ENCODE results near the gene MRPL1. TPM values are rescaled to one million over a fixed set of nuclear protein-coding genes. Genes with fewer than 3 reads are reported as not detected.

Gene MRPL1
- total RNA-seq, 1 donor from 2014 or later, result 28.2 TPM

DNA sequence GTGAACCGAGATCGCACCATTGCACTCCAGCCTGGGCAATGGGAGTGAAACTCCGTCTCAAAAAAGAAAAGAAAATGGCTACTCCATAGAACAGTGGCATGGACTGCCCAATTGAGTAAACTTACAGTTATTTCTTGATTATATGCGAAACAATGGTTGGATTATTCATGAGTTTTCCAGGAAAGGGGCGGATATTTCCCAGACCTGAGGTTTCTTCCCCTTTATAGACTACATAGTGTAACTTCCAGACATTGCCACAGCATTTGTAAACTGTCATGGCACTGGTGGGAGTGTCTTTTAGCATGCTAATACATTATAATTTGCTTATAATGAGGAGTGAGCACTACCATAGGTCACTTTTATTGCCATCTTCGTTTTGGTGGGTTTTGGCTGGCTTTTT lies 14.1 kb upstream of the MRPL1 start:
- no peaks in the 10 kb centered on the region for H3K27me3 Mint-ChIP-seq (ENCODE audit: unreplicated experiment)
- no peaks in the 10 kb centered on the region for H3K4me1 Mint-ChIP-seq (ENCODE audit: unreplicated experiment)
- TF ChIP-seq, protein P1, sequence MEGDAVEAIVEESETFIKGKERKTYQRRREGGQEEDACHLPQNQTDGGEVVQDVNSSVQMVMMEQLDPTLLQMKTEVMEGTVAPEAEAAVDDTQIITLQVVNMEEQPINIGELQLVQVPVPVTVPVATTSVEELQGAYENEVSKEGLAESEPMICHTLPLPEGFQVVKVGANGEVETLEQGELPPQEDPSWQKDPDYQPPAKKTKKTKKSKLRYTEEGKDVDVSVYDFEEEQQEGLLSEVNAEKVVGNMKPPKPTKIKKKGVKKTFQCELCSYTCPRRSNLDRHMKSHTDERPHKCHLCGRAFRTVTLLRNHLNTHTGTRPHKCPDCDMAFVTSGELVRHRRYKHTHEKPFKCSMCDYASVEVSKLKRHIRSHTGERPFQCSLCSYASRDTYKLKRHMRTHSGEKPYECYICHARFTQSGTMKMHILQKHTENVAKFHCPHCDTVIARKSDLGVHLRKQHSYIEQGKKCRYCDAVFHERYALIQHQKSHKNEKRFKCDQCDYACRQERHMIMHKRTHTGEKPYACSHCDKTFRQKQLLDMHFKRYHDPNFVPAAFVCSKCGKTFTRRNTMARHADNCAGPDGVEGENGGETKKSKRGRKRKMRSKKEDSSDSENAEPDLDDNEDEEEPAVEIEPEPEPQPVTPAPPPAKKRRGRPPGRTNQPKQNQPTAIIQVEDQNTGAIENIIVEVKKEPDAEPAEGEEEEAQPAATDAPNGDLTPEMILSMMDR (IDR thresholded peaks at IDR 0.05; ENCODE audit: unreplicated experiment), result no peak
- no peaks in the 10 kb centered on the region for H3K36me3 Mint-ChIP-seq (ENCODE audit: low read depth, unreplicated experiment)
- DNase-seq (ENCODE audit: low spot score), result no peak
- H3K9me3 Mint-ChIP-seq (ENCODE audit: unreplicated experiment), result no peaks in the 10 kb centered on the region
- no peak overlapping the region for H3K27ac Mint-ChIP-seq (ENCODE audit: unreplicated experiment)
- H3K4me3 Mint-ChIP-seq (ENCODE audit: unreplicated experiment), result no peak overlapping the region

DNA sequence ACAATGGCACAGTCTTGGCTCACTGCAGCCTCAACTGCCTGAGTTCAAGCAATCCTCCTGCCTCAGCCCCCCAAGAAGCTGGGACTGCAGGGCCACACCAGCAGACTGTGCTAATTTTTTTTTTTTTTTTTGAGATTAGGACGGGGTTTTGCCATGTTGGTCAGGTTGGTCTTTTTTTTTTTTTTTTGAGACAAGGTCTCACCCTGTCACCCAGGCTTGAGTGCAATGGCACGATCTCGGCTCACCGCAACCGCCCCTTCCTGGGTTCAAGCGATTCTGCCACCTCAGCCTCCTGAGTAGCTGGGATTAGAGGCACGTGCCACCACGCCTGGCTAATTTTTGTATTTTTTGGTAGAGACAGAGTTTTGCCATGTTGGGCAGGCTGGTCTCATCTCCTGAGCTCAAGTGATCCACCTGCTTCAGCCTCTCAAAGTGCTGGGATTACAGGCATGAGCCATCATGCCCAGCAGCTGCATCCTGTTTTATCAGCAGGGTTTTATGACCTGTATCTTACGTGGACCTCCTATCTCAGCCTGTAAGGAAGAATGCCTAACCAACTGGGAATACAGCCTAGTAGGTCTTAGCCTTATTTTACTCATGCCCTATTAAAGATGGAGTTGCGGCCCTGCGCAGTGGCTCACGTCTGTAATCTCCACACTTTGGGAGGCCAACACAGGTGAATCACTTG lies 13.2 kb upstream of the MRPL1 start:
- TF ChIP-seq, protein P1 (IDR thresholded peaks at IDR 0.05; ENCODE audit: unreplicated experiment), result no peak
- no peaks in the 10 kb centered on the region for H3K9me3 Mint-ChIP-seq (ENCODE audit: unreplicated experiment)
- no peak overlapping the region for H3K27ac Mint-ChIP-seq (ENCODE audit: unreplicated experiment)
- DNase-seq (ENCODE audit: low spot score), result no peak
- no peaks in the 10 kb centered on the region for H3K4me1 Mint-ChIP-seq (ENCODE audit: unreplicated experiment)
- H3K4me3 Mint-ChIP-seq (ENCODE audit: unreplicated experiment), result no peak overlapping the region
- H3K27me3 Mint-ChIP-seq (ENCODE audit: unreplicated experiment), result no peaks in the 10 kb centered on the region
- no peaks in the 10 kb centered on the region for H3K36me3 Mint-ChIP-seq (ENCODE audit: low read depth, unreplicated experiment)

DNA sequence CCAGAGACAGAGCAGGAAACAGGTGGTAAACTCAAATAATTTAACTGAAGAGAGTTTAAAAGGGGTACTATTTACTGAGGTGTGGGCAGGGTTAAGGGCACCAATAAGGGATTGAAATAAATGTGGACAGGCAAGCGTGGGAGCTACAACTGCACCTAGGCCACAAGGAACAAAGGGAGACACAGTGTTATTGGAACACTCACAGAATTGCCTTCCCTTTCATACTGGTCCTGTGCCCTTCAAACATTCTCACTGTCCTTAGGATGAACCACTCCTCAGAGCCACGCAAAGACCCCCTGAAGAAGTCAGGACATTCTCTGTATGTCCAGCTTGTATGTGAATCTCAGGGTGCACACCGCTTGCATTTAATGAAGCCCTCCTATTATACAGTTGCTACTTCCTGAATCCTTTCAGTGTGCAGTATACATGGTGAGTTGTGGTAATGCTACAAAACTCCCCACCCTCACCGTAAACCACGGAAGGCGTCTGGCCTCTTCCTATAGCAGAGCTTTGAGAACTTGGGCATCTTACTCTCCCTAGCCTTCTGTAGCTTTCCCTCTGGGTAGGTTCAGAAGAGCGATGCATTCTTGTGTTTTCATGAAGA lies 9.6 kb upstream of the MRPL1 start:
- Mint-ChIP-seq H3K27me3 (ENCODE audit: unreplicated experiment) (no peaks in the 10 kb centered on the region), H3K4me3 (ENCODE audit: unreplicated experiment) (no peak overlapping the region), H3K4me1 (ENCODE audit: unreplicated experiment) (peaks cover 3% of the 10 kb centered on the region), H3K9me3 (ENCODE audit: unreplicated experiment) (no peaks in the 10 kb centered on the region), H3K36me3 (ENCODE audit: low read depth, unreplicated experiment) (no peaks in the 10 kb centered on the region), H3K27ac (ENCODE audit: unreplicated experiment) (no peak overlapping the region)
- TF ChIP-seq, protein P1 (IDR thresholded peaks at IDR 0.05; ENCODE audit: unreplicated experiment), result no peak
- DNase-seq (ENCODE audit: low spot score), result no peak

DNA sequence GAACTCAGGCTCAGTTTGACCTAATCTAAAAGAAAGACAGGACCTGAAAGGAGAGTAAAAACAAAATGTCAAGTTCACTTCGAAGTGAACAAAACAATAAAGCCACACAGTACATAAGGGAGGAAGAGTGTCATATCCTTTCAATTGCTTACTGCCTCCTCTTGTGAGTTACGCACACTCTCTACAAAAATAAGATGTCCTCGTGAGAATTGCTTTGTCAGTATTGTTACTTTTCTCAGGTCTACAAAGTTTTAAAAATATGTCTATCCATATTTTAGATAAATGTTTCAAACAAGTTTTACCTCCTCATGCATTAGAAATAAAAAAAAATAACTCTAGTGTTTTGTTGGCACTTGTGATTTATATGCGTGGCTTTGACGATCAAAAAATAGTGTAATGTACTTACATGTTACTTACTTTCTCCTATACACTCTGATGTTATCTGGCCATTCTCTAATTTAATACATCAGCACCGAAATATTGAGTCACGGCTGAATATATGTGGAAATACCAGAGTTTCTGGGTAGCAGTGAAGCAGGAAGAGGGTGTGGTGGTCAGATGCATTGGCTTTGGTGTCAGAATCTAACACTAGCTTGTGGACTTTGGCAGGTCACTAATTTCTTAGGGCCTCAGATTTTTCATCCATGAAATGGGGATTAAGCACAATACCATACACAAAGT lies 8.1 kb upstream of the MRPL1 start:
- Mint-ChIP-seq H3K36me3 (ENCODE audit: low read depth, unreplicated experiment) (no peaks in the 10 kb centered on the region), H3K9me3 (ENCODE audit: unreplicated experiment) (no peaks in the 10 kb centered on the region), H3K27me3 (ENCODE audit: unreplicated experiment) (no peaks in the 10 kb centered on the region), H3K27ac (ENCODE audit: unreplicated experiment) (no peak overlapping the region), H3K4me3 (ENCODE audit: unreplicated experiment) (no peak overlapping the region), H3K4me1 (ENCODE audit: unreplicated experiment) (peaks cover 3% of the 10 kb centered on the region)
- DNase-seq (ENCODE audit: low spot score), result no peak
- TF ChIP-seq, protein P1 (IDR thresholded peaks at IDR 0.05; ENCODE audit: unreplicated experiment), result no peak

- Mint-ChIP-seq H3K27me3 (ENCODE audit: unreplicated experiment) (peaks cover 2% of the 10 kb centered on the region), H3K4me1 (ENCODE audit: unreplicated experiment) (peaks cover 5% of the 10 kb centered on the region), H3K4me3 (ENCODE audit: unreplicated experiment) (no peak overlapping the region), H3K27ac (ENCODE audit: unreplicated experiment) (no peak overlapping the region), H3K9me3 (ENCODE audit: unreplicated experiment) (no peaks in the 10 kb centered on the region), H3K36me3 (ENCODE audit: low read depth, unreplicated experiment) (no peaks in the 10 kb centered on the region)
- TF ChIP-seq, protein P1 (IDR thresholded peaks at IDR 0.05; ENCODE audit: unreplicated experiment), result no peak
- no peak for DNase-seq (ENCODE audit: low spot score)
Observed at GRCh38 chr4:77856152-77856551, 6.5 kb upstream of the MRPL1 start.
